ENCODE data around the gene MX2.
A peak's percentile ranks its signal among the peaks of the same experiment; 100 is the strongest.
"Not testable (repeated sequence)": the region's sequence is repeated elsewhere in the genome, so short reads cannot be mapped to it uniquely, and the experiment has no call there.

The MX2 gene

GRCh38 chr21:41361786-41362604, at the start of gene MX2:
Gene MX2, plus strand, starts transcription at chr21:41362027. Its CDS starts 14,880 bp downstream, at chr21:41376907.
- peak; percentile 93 for DNase-seq

- DNase-seq = not testable (repeated sequence)
These were observed 48.3 kb upstream of the MX2 start for GRCh38 chr21:41313285-41314164.

- DNase-seq = no peak
These were observed 46.1 kb upstream of the MX2 start for GRCh38 chr21:41315726-41316125.

GRCh38 chr21:41316200-41317062, 45.4 kb upstream of the MX2 start, which contains the start of gene FAM3B:
Gene FAM3B, plus strand, starts transcription at chr21:41316801. Its CDS starts 79 bp downstream, at chr21:41316880.
- no peak for DNase-seq

- DNase-seq = no peak
These were observed 44.8 kb upstream of the MX2 start for GRCh38 chr21:41317063-41317392.

GRCh38 chr21:41317458-41317857, 44.4 kb upstream of the MX2 start:
- no peak for DNase-seq

GRCh38 chr21:41318218-41318617, 43.6 kb upstream of the MX2 start:
- no peak for DNase-seq

- DNase-seq = no peak
These were observed 42.6 kb upstream of the MX2 start for GRCh38 chr21:41319273-41319672.

GRCh38 chr21:41321211-41321907, 40.5 kb upstream of the MX2 start:
- peak; percentile 2 for DNase-seq

GRCh38 chr21:41321908-41322495, 39.8 kb upstream of the MX2 start:
- no peak for DNase-seq

- DNase-seq = no peak
These were observed 39.1 kb upstream of the MX2 start for GRCh38 chr21:41322496-41323382.

GRCh38 chr21:41325138-41325912, 36.5 kb upstream of the MX2 start:
- DNase-seq = no peak

GRCh38 chr21:41326414-41327080, 35.3 kb upstream of the MX2 start:
- no peak for DNase-seq

- DNase-seq = no peak
These were observed 34.1 kb upstream of the MX2 start for GRCh38 chr21:41327753-41328152.

GRCh38 chr21:41328660-41329607, 32.9 kb upstream of the MX2 start:
- no peak for DNase-seq

- DNase-seq = no peak
These were observed 28.1 kb upstream of the MX2 start for GRCh38 chr21:41333752-41334151.

GRCh38 chr21:41337515-41337914, 24.3 kb upstream of the MX2 start:
- DNase-seq = no peak

GRCh38 chr21:41338455-41338854, 23.4 kb upstream of the MX2 start:
- DNase-seq = no peak
